K562 (cell line): Measurements from ENCODE around the gene ARHGAP32. TPM values are rescaled to one million over a fixed set of nuclear protein-coding genes. Genes with fewer than 3 reads are reported as not detected.

Source experiments
- ATAC-seq: fragments of 200-7000 bp; cut with Tn5 transposase; 3 replicates; pipeline ENCODE4 v1.9.1; 2020; ENCODE audit warnings: moderate library complexity
- BruUV-seq: library from RNA; stranded (reverse); fragments of 400-500 nt; replicated peaks from 2 replicates; lab custom pipeline; 2021; lab: Mats Ljungman, UMichigan
- CTCF ChIA-PET: fragments of 300-600 bp; formaldehyde crosslinking; extraction: SDS; loops from one replicate; lab custom pipeline; 2021; ENCODE audit warnings: low intra/inter-chr PET ratio; lab: Yijun Ruan, JAX
- POLR2A ChIA-PET: fragments of 300-600, 350-650 bp; sonication (Branson Sonifier 250); formaldehyde crosslinking; extraction: SDS; loops from one replicate; lab custom pipeline; 2021; ENCODE audit warnings: antibody characterized with exemption, inconsistent platforms; lab: Yijun Ruan, JAX
- DNase-seq, 4 experiments: peaks; one replicate each; pipeline versions ENCODE4 v3.0.0 to v3.0.0-alpha.2; 2011 to 2018; ENCODE audit warnings: low spot score in 3 of 4, mixed read lengths in 3 of 4; ENCODE audit errors: extremely low read depth in 1 of 4
- FAIRE-seq: peaks from 2 replicates; lab custom pipeline; 2011; peaks lifted over from hg19 to GRCh38; lab: Jason Lieb, UNC
- H2AFZ ChIP-seq: 2 replicates; pipeline ENCODE4 v1.6.0; 2011; ENCODE audit warnings: low read depth, low read length, control low read depth, inconsistent platforms
- H3K27ac ChIP-seq: fragments of 200-600 bp; 3 replicates; pipeline ENCODE4 v1.8.0; 2011; ENCODE audit warnings: low read depth, mild to moderate bottlenecking, control low read depth, inconsistent platforms, low read length, moderate library complexity, mixed read lengths; ENCODE audit errors: extremely low read depth
- H3K27me3 ChIP-seq, 2 experiments: fragments of 300-600 bp in 1 of 2; 2 replicates in 1 of 2; 3 replicates in 1 of 2; pipeline versions ENCODE4 v1.6.0 to v1.8.0; 2011; ENCODE audit warnings: inconsistent platforms in 2 of 2, low read length in 2 of 2, mild to moderate bottlenecking in 1 of 2, mixed read lengths in 1 of 2, moderate library complexity in 1 of 2; ENCODE audit not compliant: control insufficient read depth in 2 of 2, insufficient read depth in 2 of 2
- H3K36me3 ChIP-seq: fragments of 300-600 bp; 3 replicates; pipeline ENCODE4 v1.8.0; 2011; ENCODE audit warnings: mild to moderate bottlenecking, low read length, inconsistent platforms; ENCODE audit not compliant: control insufficient read depth, insufficient read depth
- H3K4me1 ChIP-seq, 2 experiments: fragments of 200-600 bp in 1 of 2; replicated peaks in 1 of 2; 2 replicates in 1 of 2; 3 replicates in 1 of 2; pipeline versions ENCODE4 v1.5.1 to v1.8.0; 2011; ENCODE audit warnings: inconsistent platforms in 2 of 2, low read length in 2 of 2, mild to moderate bottlenecking in 1 of 2, mixed read lengths in 1 of 2, moderate library complexity in 1 of 2; ENCODE audit not compliant: control insufficient read depth in 2 of 2, insufficient read depth in 2 of 2
- H3K4me2 ChIP-seq: 2 replicates; pipeline ENCODE4 v1.6.1; 2011; ENCODE audit warnings: low read length, control low read depth, inconsistent platforms, mixed read lengths; ENCODE audit not compliant: insufficient read depth
- H3K4me3 ChIP-seq: fragments of 200-600 bp; sonication (generic), shearing (Covaris generic); 2 replicates; pipeline ENCODE4 v1.5.1; 2016; ENCODE audit warnings: control low read depth, inconsistent platforms
- H3K79me2 ChIP-seq: fragments of 200-600 bp; 3 replicates; pipeline ENCODE4 v1.8.0; 2011; ENCODE audit warnings: low read length, inconsistent platforms; ENCODE audit not compliant: control insufficient read depth, insufficient read depth
- H3K9ac ChIP-seq, 2 experiments: 2 replicates each; pipeline versions ENCODE4 v1.6.0 to v1.6.1; 2011; ENCODE audit warnings: low read depth in 2 of 2, low read length in 2 of 2, control low read depth in 1 of 2, inconsistent platforms in 1 of 2, mild to moderate bottlenecking in 1 of 2, mixed read lengths in 1 of 2; ENCODE audit not compliant: insufficient read depth in 1 of 2
- H3K9me1 ChIP-seq: one replicate; pipeline ENCODE4 v1.6.0; 2011; ENCODE audit warnings: inconsistent platforms, mild to moderate bottlenecking, low read length, moderate library complexity; ENCODE audit not compliant: control insufficient read depth, insufficient read depth
- H3K9me3 ChIP-seq: replicated peaks from 2 replicates; pipeline ENCODE4 v1.5.1; 2011; ENCODE audit warnings: low read depth, low read length, inconsistent platforms; ENCODE audit not compliant: control insufficient read depth, insufficient read depth
- H4K20me1 ChIP-seq: replicated peaks from 2 replicates; pipeline ENCODE4 v1.6.1; 2011; ENCODE audit warnings: low read length, inconsistent platforms, mixed read lengths; ENCODE audit not compliant: control insufficient read depth, insufficient read depth
- CTCFL ChIP-seq: IDR thresholded peaks from 2 replicates; pipeline ENCODE4 v1.6.1; 2011; ENCODE audit warnings: borderline replicate concordance, low read depth, mild to moderate bottlenecking, moderate library complexity, low read length; ENCODE audit not compliant: insufficient read depth, poor library complexity, severe bottlenecking
- HINFP ChIP-seq: fragments of 450-650 bp; conservative IDR thresholded peaks from 2 replicates; pipeline ENCODE4 v1.6.1; 2016; ENCODE audit warnings: missing genetic modification characterization, low read depth, mild to moderate bottlenecking, control low read depth, missing compliant biosample characterization
- MTA2 ChIP-seq: fragments of 450-650 bp; IDR thresholded peaks from 2 replicates; pipeline ENCODE4 v1.6.1; 2016; ENCODE audit warnings: low read depth
- RBM22 ChIP-seq: fragments of 200-400 bp; formaldehyde crosslinking; IDR thresholded peaks from 2 replicates; pipeline ENCODE4 v1.6.1; 2018; ENCODE audit warnings: low read length, low read depth; ENCODE audit not compliant: poor library complexity, severe bottlenecking
- RFX1 ChIP-seq: fragments of 450-650 bp; IDR thresholded peaks from 2 replicates; pipeline ENCODE4 v1.6.1; 2016; ENCODE audit warnings: mild to moderate bottlenecking, moderate library complexity
- SMAD4 ChIP-seq: fragments of 250-450 bp; sonication (Bioruptor Pico); conservative IDR thresholded peaks from 2 replicates; pipeline ENCODE4 v1.8.0; 2021; ENCODE audit warnings: inconsistent platforms, mild to moderate bottlenecking, moderate library complexity
- SMARCA4 ChIP-seq: fragments of 450-650 bp; IDR thresholded peaks from 2 replicates; pipeline ENCODE4 v1.6.1; 2016
- SNIP1 ChIP-seq: fragments of 450-650 bp; IDR thresholded peaks from 2 replicates; pipeline ENCODE4 v1.7.1; 2017; ENCODE audit warnings: low read depth, mild to moderate bottlenecking
- STAT5A ChIP-seq: IDR thresholded peaks from 2 replicates; pipeline ENCODE4 v1.6.1; 2012; ENCODE audit warnings: low read length, inconsistent platforms, borderline replicate concordance
- THRAP3 ChIP-seq: fragments of 450-650 bp; IDR thresholded peaks from 2 replicates; pipeline ENCODE4 v1.6.1; 2016; ENCODE audit warnings: mild to moderate bottlenecking, inconsistent platforms, borderline replicate concordance
- TRIM28 ChIP-seq: fragments of 450-650 bp; IDR thresholded peaks from 2 replicates; pipeline ENCODE4 v1.6.1; 2017
- ZBED1 ChIP-seq: IDR thresholded peaks from 2 replicates; pipeline ENCODE4 v1.6.1; 2014
- ZNF707 ChIP-seq: fragments of 250-450 bp; sonication (Bioruptor Pico); conservative IDR thresholded peaks from 2 replicates; pipeline ENCODE4 v1.8.0; 2022; ENCODE audit warnings: inconsistent platforms, mild to moderate bottlenecking, moderate library complexity
- ZNF717 ChIP-seq: fragments of 250-450 bp; sonication (Bioruptor Pico); IDR thresholded peaks from 2 replicates; pipeline ENCODE4 v1.5.0; 2021
- WGBS: fragments of 100-300 bp; shearing (Covaris generic); methylation state at CpG from one replicate; pipeline ENCODE4 v1.1.6; 2016; ENCODE audit warnings: low coverage, mixed read lengths; ENCODE audit not compliant: insufficient coverage; ENCODE audit errors: missing lambda C conversion rate; 5-methylcytosine and 5-hydroxymethylcytosine counted together
- in situ Hi-C: fragments of 300-500 bp; cut with MboI; formaldehyde crosslinking; loops from 4 replicates; pipeline ENCODE4 v1.15.0; 2018; ENCODE audit warnings: inconsistent platforms, mixed read lengths
- intact Hi-C: fragments of 100-400 bp; cut with micrococcal nuclease; formaldehyde crosslinking; loops from 2 replicates; pipeline ENCODE4 v1.14.2; 2022
- polyA plus RNA-seq, 8 experiments: library from polyadenylated mRNA; depleted of rRNA in 4 of 8; stranded (reverse) in 5 of 8; unstranded in 3 of 8; fragments of >200 nt; fragmentation: Nextera tagmentation in 2 of 8; fragmentation: Illumina TruSeq in 1 of 8; extraction: Ambion mirVana in 2 of 8; extraction: Trizol in 1 of 8; gene quantifications; 2 replicates each; pipeline versions ENCODE4 v1.2.1 to v1.2.3, GENCODE V29; 2011 to 2014; ENCODE audit warnings: inconsistent platforms in 1 of 8, missing spikeins in 1 of 8
- total RNA-seq, 7 experiments: library from RNA; depleted of rRNA in 6 of 7; stranded (reverse); fragments of >200 nt in 6 of 7; fragmentation: Illumina TruSeq in 2 of 7; extraction: Trizol in 2 of 7; gene quantifications; 2 replicates each; pipeline versions ENCODE4 v1.2.1 to v1.2.3, GENCODE V29; 2011 to 2021; ENCODE audit warnings: low replicate concordance in 1 of 7

Gene ARHGAP32
- total and polyA plus RNA-seq, 9 of the 15 experiments (the other 6 are each of a cell fraction or from before 2014, with no cell fraction given), result 0.18 TPM; not detected in 8

GRCh38 chr11:128936606-128937251 is 255.4 kb downstream of the ARHGAP32 start:
- no peak overlapping the region for H3K4me3 ChIP-seq
- H3K36me3 ChIP-seq, result no peaks in the 10 kb centered on the region
- ATAC-seq, result no peak
- no peak for FAIRE-seq
- TF ChIP-seq ZNF717 (CRISPR knock-in tag) (no peak), SMAD4 (CRISPR knock-in tag) (no peak), ZNF707 (CRISPR knock-in tag) (no peak), RFX1 (peak; percentile 26; the same call in 1 of the 2 replicates), ZBED1 (no peak)
- TF ChIP-seq, all 486 proteins: peak for 1
- Histone ChIP-seq H3K9me1 (no peaks in the 10 kb centered on the region), H3K4me1 (no peaks in the 10 kb centered on the region), H3K79me2 (no peaks in the 10 kb centered on the region), H3K4me2 (no peak overlapping the region), H3K27ac (no peak overlapping the region), H2AFZ (no peak overlapping the region), H3K27me3 (peaks cover 0 to 37% of the 10 kb centered on the region in 2 experiments; a peak in 3 of 5 replicates), H3K9me3 (no peaks in the 10 kb centered on the region), H3K9ac (no peak overlapping the region), H4K20me1 (no peaks in the 10 kb centered on the region)
- 2% methylated on average over 16 of the region's 16 CpGs for WGBS
- no TSS peak for BruUV-seq
- in situ Hi-C loops, result no loop called here
- intact Hi-C loops, result no loop called here
- CTCF ChIA-PET, result no interaction called here
- POLR2A ChIA-PET, result interaction anchor here (0.7 kb wide), 1 partner anchor 528 kb away, joined by 3 read pairs; no protein-coding TSS in a partner anchor
- DNase-seq, result no peak

- Histone ChIP-seq H3K9me3 (no peaks in the 10 kb centered on the region), H3K79me2 (no peaks in the 10 kb centered on the region), H3K9me1 (no peaks in the 10 kb centered on the region), H4K20me1 (no peaks in the 10 kb centered on the region), H3K27me3 (peaks cover 0 to 33% of the 10 kb centered on the region in 2 experiments; a peak in 3 of 5 replicates), H3K9ac (no peak overlapping the region), H3K4me2 (no peak overlapping the region), H3K27ac (no peak overlapping the region), H3K4me1 (no peaks in the 10 kb centered on the region), H2AFZ (no peak overlapping the region), H3K4me3 (no peak overlapping the region), H3K36me3 (no peaks in the 10 kb centered on the region)
- ChIA-PET CTCF (no interaction called here), POLR2A (no interaction called here)
- in situ Hi-C loops, result no loop called here
- FAIRE-seq (no peak), DNase-seq (no peak), ATAC-seq (no peak)
- BruUV-seq, result no TSS peak
- intact Hi-C loops, result no loop called here
- WGBS, result 1% methylated on average over 9 of the region's 10 CpGs
- TF ChIP-seq STAT5A (no peak), RBM22 (no peak), SNIP1 (no peak), CTCFL (no peak), HINFP (no peak), THRAP3 (no peak), TRIM28 (no peak), SMARCA4 (no peak), MTA2 (no peak)
These were observed 257.2 kb downstream of the ARHGAP32 start for GRCh38 chr11:128934926-128935325.
